K562 (cell line): ENCODE data around the gene CREB3L1. TPM values are rescaled to one million over a fixed set of nuclear protein-coding genes. Genes with fewer than 3 reads are reported as not detected.

Experiments used
- BRD9 ChIP-seq: fragments of 450-650 bp; IDR thresholded peaks from 2 replicates; pipeline ENCODE4 v1.6.1; 2018; ENCODE audit warnings: low read depth; ENCODE audit not compliant: partially characterized antibody
- CCAR2 ChIP-seq: fragments of 200-400 bp; formaldehyde crosslinking; IDR thresholded peaks from 2 replicates; pipeline ENCODE4 v1.6.1; 2017; ENCODE audit warnings: mild to moderate bottlenecking, low read depth, low read length
- EGR1 ChIP-seq: fragments of 450-650 bp; conservative IDR thresholded peaks from 2 replicates; pipeline ENCODE4 v1.6.1; 2017; ENCODE audit warnings: mild to moderate bottlenecking
- HDAC2 ChIP-seq: fragments of 450-650 bp; IDR thresholded peaks from 2 replicates; pipeline ENCODE4 v1.6.1; 2016; ENCODE audit warnings: mild to moderate bottlenecking
- HMGXB4 ChIP-seq: sonication (generic); formaldehyde crosslinking; IDR thresholded peaks from 2 replicates; pipeline ENCODE4 v1.8.1; 2023; ENCODE audit warnings: mild to moderate bottlenecking, missing genetic modification reagents
- HNRNPUL1 ChIP-seq: fragments of 200-400 bp; formaldehyde crosslinking; IDR thresholded peaks from 2 replicates; pipeline ENCODE4 v1.6.1; 2017; ENCODE audit warnings: low read length
- MAFF ChIP-seq: IDR thresholded peaks from 2 replicates; pipeline ENCODE4 v1.6.1; 2012; ENCODE audit warnings: low read length, improper control_type of control experiment
- NBN ChIP-seq: fragments of 450-650 bp; IDR thresholded peaks from 2 replicates; pipeline ENCODE4 v1.6.1; 2016; ENCODE audit warnings: low read depth, mild to moderate bottlenecking
- NFXL1 ChIP-seq: fragments of 450-650 bp; formaldehyde crosslinking; IDR thresholded peaks from 2 replicates; pipeline ENCODE4 v1.4.0; 2021; ENCODE audit warnings: mild to moderate bottlenecking
- PHB ChIP-seq: fragments of 250-450 bp; sonication (Bioruptor Pico); IDR thresholded peaks from 2 replicates; pipeline ENCODE4 v1.5.0; 2021
- RAD21 ChIP-seq, 2 experiments: fragments of 250-450 bp in 1 of 2; fragments of 450-650 bp in 1 of 2; sonication (Bioruptor Pico) in 1 of 2; formaldehyde crosslinking in 1 of 2; IDR thresholded peaks in 1 of 2; conservative IDR thresholded peaks in 1 of 2; 2 replicates each; pipeline versions ENCODE4 v1.4.0 to v1.8.0; 2020 to 2022; ENCODE audit warnings: mild to moderate bottlenecking in 2 of 2, moderate library complexity in 1 of 2
- STAG1 ChIP-seq: sonication (generic); formaldehyde crosslinking; IDR thresholded peaks from 2 replicates; pipeline ENCODE4 v1.5.0; 2020; ENCODE audit warnings: missing genetic modification reagents, borderline replicate concordance
- TARDBP ChIP-seq: fragments of 450-650 bp; IDR thresholded peaks from 2 replicates; pipeline ENCODE4 v1.6.1; 2016
- THAP7 ChIP-seq: fragments of 250-450 bp; sonication (Bioruptor Pico); IDR thresholded peaks from 2 replicates; pipeline ENCODE4 v1.5.0; 2021
- ZBTB7A ChIP-seq: IDR thresholded peaks from 2 replicates; pipeline ENCODE4 v1.6.1; 2011; ENCODE audit warnings: low read depth, mild to moderate bottlenecking, low read length, moderate library complexity, borderline replicate concordance; ENCODE audit not compliant: control insufficient read depth
- ZEB2 ChIP-seq: fragments of 450-650 bp; IDR thresholded peaks from 2 replicates; pipeline ENCODE4 v1.6.1; 2016
- ZNF224 ChIP-seq: sonication (generic); formaldehyde crosslinking; IDR thresholded peaks from 2 replicates; pipeline ENCODE4 v1.8.0; 2022; ENCODE audit warnings: mild to moderate bottlenecking, missing genetic modification reagents
- ZNF347 ChIP-seq: fragments of 450-650 bp; formaldehyde crosslinking; IDR thresholded peaks from 2 replicates; pipeline ENCODE4 v1.4.0; 2020; ENCODE audit warnings: low read depth, mild to moderate bottlenecking, moderate library complexity
- ZNF586 ChIP-seq: fragments of 450-650 bp; formaldehyde crosslinking; conservative IDR thresholded peaks from 2 replicates; pipeline ENCODE4 v1.4.0; 2020; ENCODE audit warnings: mild to moderate bottlenecking, moderate library complexity
- ZNF696 ChIP-seq: fragments of 250-450 bp; sonication (Bioruptor Pico); conservative IDR thresholded peaks from 2 replicates; pipeline ENCODE4 v1.4.0; 2020; ENCODE audit warnings: mild to moderate bottlenecking, moderate library complexity
- polyA plus RNA-seq, 8 experiments: library from polyadenylated mRNA; depleted of rRNA in 4 of 8; stranded (reverse) in 5 of 8; unstranded in 3 of 8; fragments of >200 nt; fragmentation: Nextera tagmentation in 2 of 8; fragmentation: Illumina TruSeq in 1 of 8; extraction: Ambion mirVana in 2 of 8; extraction: Trizol in 1 of 8; gene quantifications; 2 replicates each; pipeline versions ENCODE4 v1.2.1 to v1.2.3, GENCODE V29; 2011 to 2014; ENCODE audit warnings: inconsistent platforms in 1 of 8, missing spikeins in 1 of 8
- total RNA-seq, 7 experiments: library from RNA; depleted of rRNA in 6 of 7; stranded (reverse); fragments of >200 nt in 6 of 7; fragmentation: Illumina TruSeq in 2 of 7; extraction: Trizol in 2 of 7; gene quantifications; 2 replicates each; pipeline versions ENCODE4 v1.2.1 to v1.2.3, GENCODE V29; 2011 to 2021; ENCODE audit warnings: low replicate concordance in 1 of 7
- TF ChIP-seq, protein P1 (sequence below): fragments of 450-650 bp; formaldehyde crosslinking; IDR thresholded peaks from 2 replicates; pipeline ENCODE4 v1.4.0; 2020; ENCODE audit warnings: mild to moderate bottlenecking, mixed read lengths
- TF ChIP-seq, protein P2 (sequence below): fragments of 250-450 bp; sonication (Bioruptor Pico); IDR thresholded peaks from 2 replicates; pipeline ENCODE4 v1.9.0; 2021; ENCODE audit warnings: mild to moderate bottlenecking, inconsistent platforms

The CREB3L1 gene
- total and polyA plus RNA-seq, 9 of the 15 experiments (the other 6 are each of a cell fraction or from before 2014, with no cell fraction given): 1.2 to 27.6 (median 3.7) TPM

DNA sequence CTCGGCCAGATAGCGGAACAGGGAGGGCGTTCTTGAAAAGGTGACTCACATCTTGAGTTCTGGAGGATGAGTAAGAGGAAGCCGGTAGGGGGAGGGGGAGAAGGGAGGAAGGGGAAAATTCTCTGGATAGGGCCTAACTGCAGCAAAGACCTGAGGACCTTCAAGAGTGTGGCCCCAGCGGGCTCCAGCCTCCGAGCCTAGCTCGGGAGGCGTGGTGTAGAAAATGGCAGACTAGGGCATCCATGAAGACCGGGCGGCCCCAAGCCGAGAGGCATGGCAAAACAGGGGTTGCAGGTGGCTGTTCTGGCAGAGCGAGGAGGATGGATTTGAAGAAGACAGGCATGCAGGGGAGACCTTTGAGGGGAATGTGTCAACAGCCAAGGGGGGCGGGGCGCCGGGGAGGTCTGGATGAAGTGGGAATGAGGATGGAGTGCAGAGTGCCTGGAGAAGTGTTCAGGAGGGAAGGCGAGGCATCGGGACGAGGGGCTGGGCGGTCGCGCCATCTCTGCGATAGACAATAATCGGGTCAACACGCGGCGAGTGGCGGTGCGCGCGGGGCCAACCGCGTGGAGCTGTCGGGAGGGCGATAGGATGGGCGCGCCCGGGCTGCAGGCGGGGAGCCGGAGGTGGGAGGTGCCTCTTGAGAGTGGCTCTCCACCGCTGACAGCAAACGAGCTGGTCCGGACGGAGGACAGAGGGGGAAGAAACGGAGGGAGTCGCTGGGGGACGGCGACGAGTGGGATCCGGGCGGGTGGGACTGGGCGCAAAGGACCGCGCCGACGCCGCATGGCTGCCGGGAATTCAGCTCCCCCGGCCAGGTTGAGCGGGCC, 40.0 kb upstream of the CREB3L1 start (continued):
- TF ChIP-seq ZBTB7A (no peak), ZNF224 (CRISPR knock-in tag) (peak; percentile 83; the same call in 1 of the 2 replicates), ZEB2 (peak; percentile 91), NFXL1 (CRISPR knock-in tag) (no peak), HNRNPUL1 (no peak), STAG1 (CRISPR knock-in tag) (no peak), CCAR2 (no peak), ZNF696 (CRISPR knock-in tag) (no peak), RAD21 (CRISPR knock-in tag; conservative IDR thresholded peaks at IDR 0.05 in 1 of 2, IDR thresholded peaks at IDR 0.05 in 1 of 2) (peak in 1 of 2 experiments; percentile 28; a peak in 2 of 4 replicates), EGR1 (peak; percentile 5; the same call in 1 of the 2 replicates), ZNF586 (CRISPR knock-in tag) (no peak), PHB (peak; percentile 81; the same call in 1 of the 2 replicates), ZNF347 (CRISPR knock-in tag) (no peak), HMGXB4 (CRISPR knock-in tag) (no peak), NBN (peak; percentile 87; the same call in 1 of the 2 replicates), TARDBP (peak; percentile 40; the same call in 1 of the 2 replicates), BRD9 (peak; percentile 96), MAFF (no peak), THAP7 (CRISPR knock-in tag) (no peak), HDAC2 (peak; percentile 90)
- TF ChIP-seq, protein P1, sequence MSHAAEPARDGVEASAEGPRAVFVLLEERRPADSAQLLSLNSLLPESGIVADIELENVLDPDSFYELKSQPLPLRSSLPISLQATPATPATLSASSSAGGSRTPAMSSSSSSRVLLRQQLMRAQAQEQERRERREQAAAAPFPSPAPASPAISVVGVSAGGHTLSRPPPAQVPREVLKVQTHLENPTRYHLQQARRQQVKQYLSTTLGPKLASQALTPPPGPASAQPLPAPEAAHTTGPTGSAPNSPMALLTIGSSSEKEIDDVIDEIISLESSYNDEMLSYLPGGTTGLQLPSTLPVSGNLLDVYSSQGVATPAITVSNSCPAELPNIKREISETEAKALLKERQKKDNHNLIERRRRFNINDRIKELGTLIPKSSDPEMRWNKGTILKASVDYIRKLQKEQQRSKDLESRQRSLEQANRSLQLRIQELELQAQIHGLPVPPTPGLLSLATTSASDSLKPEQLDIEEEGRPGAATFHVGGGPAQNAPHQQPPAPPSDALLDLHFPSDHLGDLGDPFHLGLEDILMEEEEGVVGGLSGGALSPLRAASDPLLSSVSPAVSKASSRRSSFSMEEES: no peak
- TF ChIP-seq, protein P2, sequence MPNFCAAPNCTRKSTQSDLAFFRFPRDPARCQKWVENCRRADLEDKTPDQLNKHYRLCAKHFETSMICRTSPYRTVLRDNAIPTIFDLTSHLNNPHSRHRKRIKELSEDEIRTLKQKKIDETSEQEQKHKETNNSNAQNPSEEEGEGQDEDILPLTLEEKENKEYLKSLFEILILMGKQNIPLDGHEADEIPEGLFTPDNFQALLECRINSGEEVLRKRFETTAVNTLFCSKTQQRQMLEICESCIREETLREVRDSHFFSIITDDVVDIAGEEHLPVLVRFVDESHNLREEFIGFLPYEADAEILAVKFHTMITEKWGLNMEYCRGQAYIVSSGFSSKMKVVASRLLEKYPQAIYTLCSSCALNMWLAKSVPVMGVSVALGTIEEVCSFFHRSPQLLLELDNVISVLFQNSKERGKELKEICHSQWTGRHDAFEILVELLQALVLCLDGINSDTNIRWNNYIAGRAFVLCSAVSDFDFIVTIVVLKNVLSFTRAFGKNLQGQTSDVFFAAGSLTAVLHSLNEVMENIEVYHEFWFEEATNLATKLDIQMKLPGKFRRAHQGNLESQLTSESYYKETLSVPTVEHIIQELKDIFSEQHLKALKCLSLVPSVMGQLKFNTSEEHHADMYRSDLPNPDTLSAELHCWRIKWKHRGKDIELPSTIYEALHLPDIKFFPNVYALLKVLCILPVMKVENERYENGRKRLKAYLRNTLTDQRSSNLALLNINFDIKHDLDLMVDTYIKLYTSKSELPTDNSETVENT (CRISPR knock-in tag): no peak
